ENCODE data around the gene IMP4. TPM values are rescaled to one million over a fixed set of nuclear protein-coding genes. Genes with fewer than 3 reads are reported as not detected.
"Not testable (repeated sequence)": the region's sequence is repeated elsewhere in the genome, so short reads cannot be mapped to it uniquely, and the experiment has no call there.

Gene IMP4
- total RNA-seq, 4 donors from 2014 or later, result 69.5 to 98.6 (median 94.4) TPM

- 9 to 19% methylated on average over 16 to 28 of the region's 29 CpGs for WGBS, 2 donors
These were observed 10.2 kb upstream of the IMP4 start for GRCh38 chr2:130332271-130333073.

GRCh38 chr2:130333253-130333652, 9.4 kb upstream of the IMP4 start:
- not testable (repeated sequence) for H3K27me3 ChIP-seq; H3K4me3 ChIP-seq (replicated peaks in 1 of 3); H3K36me3 ChIP-seq; H3K9me3 ChIP-seq; DNase-seq; H3K27ac ChIP-seq; H3K4me1 ChIP-seq
- intact Hi-C loops (cut with DNase I), result loop anchor here (5.0 kb wide), 2 partner anchors 176 to 396 kb away; no protein-coding TSS in a partner anchor
- WGBS, 2 donors, result 82 to 88% methylated on average over 8 of the region's 8 CpGs

More at GRCh38 chr2:130332271-130333073, 10.2 kb upstream of the IMP4 start:
- Histone ChIP-seq H3K27ac (no peak overlapping the region), H3K4me3 (replicated peaks in 1 of 3) (no peak overlapping the region), H3K27me3 (no peaks in the 10 kb centered on the region), H3K9me3 (no peaks in the 10 kb centered on the region), H3K4me1 (no peaks in the 10 kb centered on the region), H3K36me3 (no peaks in the 10 kb centered on the region)
- TF ChIP-seq POLR2A (IDR thresholded peaks at IDR 0.05), result no peak
- TF ChIP-seq CTCF (IDR thresholded peaks at IDR 0.05), result peak; percentile 76 to 96 (median 89)
- DNase-seq, result peak; percentile 77 to 83
- intact Hi-C loops (cut with DNase I), result loop anchor here (5.0 kb wide), 2 partner anchors 175 to 395 kb away; no protein-coding TSS in a partner anchor

- 59 to 62% methylated on average over 3 to 6 of the region's 6 CpGs for WGBS, 2 donors
- peaks cover 5 to 7% of the 10 kb centered on the region in 2 donors for H3K36me3 ChIP-seq
- intact Hi-C loops (cut with DNase I), result loop anchor here (5.0 kb wide), 2 partner anchors 177 to 397 kb away; no protein-coding TSS in a partner anchor
These were observed 8.7 kb upstream of the IMP4 start for GRCh38 chr2:130334026-130334425.

GRCh38 chr2:130335226-130335625, 7.5 kb upstream of the IMP4 start:
- no peak for DNase-seq
- no peak overlapping the region for H3K27ac ChIP-seq
- intact Hi-C loops (cut with DNase I), result no loop called here

More at GRCh38 chr2:130334026-130334425, 8.7 kb upstream of the IMP4 start:
- Histone ChIP-seq H3K4me1 (peaks cover 0 to 3% of the 10 kb centered on the region in 2 donors), H3K27me3 (no peaks in the 10 kb centered on the region), H3K4me3 (replicated peaks in 1 of 3) (no peak overlapping the region), H3K27ac (no peak overlapping the region), H3K9me3 (no peaks in the 10 kb centered on the region)
- TF ChIP-seq POLR2A (IDR thresholded peaks at IDR 0.05) (no peak), CTCF (IDR thresholded peaks at IDR 0.05) (no peak)
- DNase-seq, result no peak

More at GRCh38 chr2:130335226-130335625, 7.5 kb upstream of the IMP4 start:
- peaks cover 7 to 11% of the 10 kb centered on the region in 2 donors for H3K36me3 ChIP-seq
- no peaks in the 10 kb centered on the region for H3K27me3 ChIP-seq
- H3K4me1 ChIP-seq, result peaks cover 0 to 3% of the 10 kb centered on the region in 2 donors
- H3K4me3 ChIP-seq (replicated peaks in 1 of 3), result no peak overlapping the region
- TF ChIP-seq POLR2A (IDR thresholded peaks at IDR 0.05) (no peak), CTCF (IDR thresholded peaks at IDR 0.05) (no peak)
- H3K9me3 ChIP-seq, result no peaks in the 10 kb centered on the region
